HEK293 (cell line): ENCODE measurements around the gene SH3GL1.

ENCODE experiments used
- FEZF1 ChIP-seq: fragments of 450-650 bp; formaldehyde crosslinking; IDR thresholded peaks from 2 replicates; pipeline ENCODE4 v1.5.1; 2016; ENCODE audit warnings: missing biosample characterization, missing genetic modification characterization
- GFI1B ChIP-seq: fragments of 450-650 bp; formaldehyde crosslinking; IDR thresholded peaks from 2 replicates; pipeline ENCODE4 v1.5.1; 2016; ENCODE audit warnings: missing biosample characterization, missing genetic modification characterization
- HOXC10 ChIP-seq: sonication (generic); formaldehyde crosslinking; IDR thresholded peaks from 2 replicates; pipeline ENCODE4 v1.8.1; 2023; ENCODE audit warnings: mild to moderate bottlenecking, missing genetic modification reagents
- KLF1 ChIP-seq: fragments of 450-650 bp; formaldehyde crosslinking; IDR thresholded peaks from 2 replicates; pipeline ENCODE4 v1.5.1; 2016; ENCODE audit warnings: missing biosample characterization, missing genetic modification characterization
- KLF16 ChIP-seq: fragments of 450-650 bp; formaldehyde crosslinking; IDR thresholded peaks from 2 replicates; pipeline ENCODE4 v1.5.1; 2017; ENCODE audit warnings: missing biosample characterization, missing genetic modification characterization
- KLF9 ChIP-seq: fragments of 450-650 bp; formaldehyde crosslinking; IDR thresholded peaks from 2 replicates; pipeline ENCODE4 v1.5.1; 2016; ENCODE audit warnings: missing biosample characterization, missing genetic modification characterization, low read depth
- MEIS1 ChIP-seq: sonication (generic); formaldehyde crosslinking; IDR thresholded peaks from 2 replicates; pipeline ENCODE4 v1.8.1; 2022; ENCODE audit warnings: missing genetic modification reagents, mild to moderate bottlenecking, borderline replicate concordance
- MZF1 ChIP-seq: fragments of 450-650 bp; formaldehyde crosslinking; IDR thresholded peaks from 2 replicates; pipeline ENCODE4 v1.5.1; 2017; ENCODE audit warnings: missing biosample characterization, missing genetic modification characterization, borderline replicate concordance
- PBX3 ChIP-seq: sonication (generic); formaldehyde crosslinking; IDR thresholded peaks from 2 replicates; pipeline ENCODE4 v1.8.1; 2022; ENCODE audit warnings: mild to moderate bottlenecking, moderate library complexity, missing genetic modification reagents
- PRDM1 ChIP-seq: fragments of 450-650 bp; formaldehyde crosslinking; IDR thresholded peaks from 2 replicates; pipeline ENCODE4; 2016; ENCODE audit warnings: missing biosample characterization, missing genetic modification characterization
- SALL2 ChIP-seq: fragments of 450-650 bp; formaldehyde crosslinking; IDR thresholded peaks from 2 replicates; pipeline ENCODE4 v1.5.0; 2017; ENCODE audit warnings: missing biosample characterization, mild to moderate bottlenecking, missing genetic modification characterization, borderline replicate concordance
- SP3 ChIP-seq: fragments of 450-650 bp; formaldehyde crosslinking; IDR thresholded peaks from 2 replicates; pipeline ENCODE4 v1.5.1; 2016; ENCODE audit warnings: missing biosample characterization, missing genetic modification characterization
- YY2 ChIP-seq: fragments of 450-650 bp; formaldehyde crosslinking; IDR thresholded peaks from 2 replicates; pipeline ENCODE4 v1.5.1; 2016; ENCODE audit warnings: missing biosample characterization, missing genetic modification characterization
- ZBTB21 ChIP-seq: fragments of 450-650 bp; formaldehyde crosslinking; IDR thresholded peaks from 2 replicates; pipeline ENCODE4 v1.5.1; 2017; ENCODE audit warnings: missing biosample characterization, missing genetic modification characterization
- ZBTB48 ChIP-seq: fragments of 450-650 bp; formaldehyde crosslinking; IDR thresholded peaks from 2 replicates; pipeline ENCODE4 v1.5.1; 2016; ENCODE audit warnings: missing biosample characterization, missing genetic modification characterization
- ZIC2 ChIP-seq: fragments of 450-650 bp; formaldehyde crosslinking; IDR thresholded peaks from 2 replicates; pipeline ENCODE4 v1.5.1; 2016; ENCODE audit warnings: missing biosample characterization, missing genetic modification characterization
- ZNF202 ChIP-seq: fragments of 450-650 bp; formaldehyde crosslinking; IDR thresholded peaks from 2 replicates; pipeline ENCODE4 v1.5.1; 2016; ENCODE audit warnings: missing biosample characterization, missing genetic modification characterization, borderline replicate concordance
- ZNF211 ChIP-seq: fragments of 450-650 bp; formaldehyde crosslinking; IDR thresholded peaks from 2 replicates; pipeline ENCODE4 v1.5.1; 2016; ENCODE audit warnings: low read depth, missing biosample characterization, missing genetic modification characterization
- ZNF214 ChIP-seq: fragments of 450-650 bp; formaldehyde crosslinking; IDR thresholded peaks from 2 replicates; pipeline ENCODE4 v1.5.1; 2017; ENCODE audit warnings: missing biosample characterization, mild to moderate bottlenecking, missing genetic modification characterization, borderline replicate concordance
- ZNF223 ChIP-seq: fragments of 450-650 bp; formaldehyde crosslinking; IDR thresholded peaks from 2 replicates; pipeline ENCODE4 v1.5.1; 2016; ENCODE audit warnings: missing biosample characterization, missing genetic modification characterization
- ZNF239 ChIP-seq: fragments of 450-650 bp; formaldehyde crosslinking; IDR thresholded peaks from 2 replicates; pipeline ENCODE4 v1.5.1; 2016; ENCODE audit warnings: missing biosample characterization, missing genetic modification characterization
- ZNF335 ChIP-seq: fragments of 450-650 bp; formaldehyde crosslinking; conservative IDR thresholded peaks from 2 replicates; pipeline ENCODE4 v1.5.1; 2016; ENCODE audit warnings: missing biosample characterization, missing genetic modification characterization
- ZNF350 ChIP-seq: fragments of 450-650 bp; formaldehyde crosslinking; IDR thresholded peaks from 2 replicates; pipeline ENCODE4 v1.5.0; 2017; ENCODE audit warnings: missing biosample characterization, mild to moderate bottlenecking, missing genetic modification characterization
- ZNF391 ChIP-seq: fragments of 450-650 bp; formaldehyde crosslinking; IDR thresholded peaks from 2 replicates; pipeline ENCODE4 v1.5.1; 2016; ENCODE audit warnings: low read depth, missing biosample characterization, missing genetic modification characterization, borderline replicate concordance
- ZNF394 ChIP-seq: fragments of 450-650 bp; formaldehyde crosslinking; IDR thresholded peaks from 2 replicates; pipeline ENCODE4 v1.5.1; 2016; ENCODE audit warnings: missing biosample characterization, missing genetic modification characterization, mild to moderate bottlenecking, moderate library complexity, borderline replicate concordance
- ZNF416 ChIP-seq: fragments of 450-650 bp; formaldehyde crosslinking; IDR thresholded peaks from 2 replicates; pipeline ENCODE4 v1.5.1; 2016; ENCODE audit warnings: missing biosample characterization, missing genetic modification characterization
- ZNF501 ChIP-seq: fragments of 450-650 bp; formaldehyde crosslinking; IDR thresholded peaks from 2 replicates; pipeline ENCODE4 v1.5.1; 2016; ENCODE audit warnings: missing biosample characterization, missing genetic modification characterization
- ZNF529 ChIP-seq: fragments of 450-650 bp; formaldehyde crosslinking; IDR thresholded peaks from 2 replicates; pipeline ENCODE4 v1.5.1; 2017; ENCODE audit warnings: missing genetic modification characterization, missing biosample characterization; ENCODE audit not compliant: insufficient replicate concordance
- ZNF596 ChIP-seq: fragments of 450-650 bp; IDR thresholded peaks from 2 replicates; pipeline ENCODE4 v1.5.0; 2018; ENCODE audit warnings: missing biosample characterization, mild to moderate bottlenecking, missing genetic modification characterization, moderate library complexity
- ZNF623 ChIP-seq: fragments of 450-650 bp; formaldehyde crosslinking; IDR thresholded peaks from 2 replicates; pipeline ENCODE4 v1.5.1; 2016; ENCODE audit warnings: missing biosample characterization, missing genetic modification characterization
- ZNF645 ChIP-seq: fragments of 450-650 bp; formaldehyde crosslinking; IDR thresholded peaks from 2 replicates; pipeline ENCODE4; 2016; ENCODE audit warnings: missing biosample characterization, missing genetic modification characterization
- ZNF664 ChIP-seq: fragments of 450-650 bp; formaldehyde crosslinking; IDR thresholded peaks from 2 replicates; pipeline ENCODE4 v1.5.1; 2016; ENCODE audit warnings: missing biosample characterization, missing genetic modification characterization
- ZNF791 ChIP-seq: fragments of 450-650 bp; formaldehyde crosslinking; IDR thresholded peaks from 2 replicates; pipeline ENCODE4 v1.5.1; 2016; ENCODE audit warnings: missing biosample characterization, missing genetic modification characterization
- ZNF830 ChIP-seq: fragments of 450-650 bp; IDR thresholded peaks from 2 replicates; pipeline ENCODE4 v1.5.0; 2018; ENCODE audit warnings: missing biosample characterization, missing genetic modification characterization, low read depth, mild to moderate bottlenecking, moderate library complexity
- ZNF843 ChIP-seq: fragments of 450-650 bp; formaldehyde crosslinking; IDR thresholded peaks from 2 replicates; pipeline ENCODE4 v1.5.1; 2016; ENCODE audit warnings: missing biosample characterization, missing genetic modification characterization
- ZSCAN23 ChIP-seq: fragments of 450-650 bp; formaldehyde crosslinking; IDR thresholded peaks from 2 replicates; pipeline ENCODE4 v1.5.1; 2016; ENCODE audit warnings: missing biosample characterization, missing genetic modification characterization
- ZSCAN5A ChIP-seq: fragments of 450-650 bp; formaldehyde crosslinking; IDR thresholded peaks from 2 replicates; pipeline ENCODE4 v1.5.1; 2016; ENCODE audit warnings: missing biosample characterization, missing genetic modification characterization
- TF ChIP-seq, protein P1 (sequence below): fragments of 450-650 bp; formaldehyde crosslinking; optimal IDR thresholded peaks from 2 replicates; pipeline ENCODE3; 2016; ENCODE audit warnings: missing biosample characterization, mild to moderate bottlenecking, missing genetic modification characterization

Gene SH3GL1

DNA sequence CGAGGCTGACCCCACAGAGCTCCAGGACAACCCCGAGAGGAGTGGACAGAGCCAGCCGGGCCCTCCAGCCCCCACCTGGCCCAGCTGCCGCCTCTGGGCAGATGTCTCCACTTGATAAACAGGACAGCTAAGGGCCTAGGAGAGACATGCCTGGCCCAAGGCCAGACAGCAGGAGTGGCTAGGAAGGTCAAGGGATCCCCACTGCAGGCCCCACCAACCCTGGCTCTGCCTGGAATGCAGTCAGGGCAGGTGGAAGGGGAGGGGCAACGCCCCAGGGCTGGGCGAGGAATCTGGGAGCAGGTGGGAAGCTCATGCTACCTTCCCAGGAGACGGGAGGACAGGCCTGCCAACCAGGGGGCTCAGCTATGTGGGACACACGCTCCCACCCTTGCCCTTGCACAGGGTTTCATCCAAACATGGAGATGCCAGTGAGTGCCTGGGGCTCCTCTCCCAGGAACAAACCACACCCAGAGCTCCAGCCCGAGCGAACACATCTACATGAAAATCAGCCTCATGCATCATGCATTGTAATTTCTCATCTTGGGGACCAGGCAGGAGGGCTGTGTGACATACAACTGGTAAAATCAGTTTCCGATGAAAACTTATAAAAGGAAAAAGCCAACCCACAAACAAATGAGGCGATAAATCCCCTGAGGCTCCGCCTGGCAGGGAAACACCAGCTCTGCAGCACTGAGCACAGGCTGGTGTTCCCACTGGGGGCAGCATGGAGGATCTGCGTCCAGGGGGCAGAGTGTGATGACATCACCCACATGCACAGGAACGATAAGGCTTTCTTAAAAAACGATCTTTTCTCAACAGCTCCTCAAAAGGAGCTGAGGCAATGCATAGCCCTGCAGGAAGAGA, 25.0 kb downstream of the SH3GL1 start (continued):
- TF ChIP-seq ZBTB21 (peak; percentile 70), ZSCAN23 (no peak), ZNF830 (tag by site-specific recombination) (no peak), ZNF416 (tag by site-specific recombination) (no peak), ZNF791 (tag by site-specific recombination) (no peak), ZNF335 (tag by site-specific recombination) (no peak), ZNF214 (tag by site-specific recombination) (no peak), ZNF239 (tag by site-specific recombination) (no peak), MEIS1 (CRISPR knock-in tag) (no peak), ZNF202 (tag by site-specific recombination) (no peak), SP3 (no peak), ZNF350 (tag by site-specific recombination) (no peak), ZNF843 (tag by site-specific recombination) (no peak), MZF1 (tag by site-specific recombination) (no peak), GFI1B (tag by site-specific recombination) (no peak), ZNF664 (tag by site-specific recombination) (no peak), KLF9 (tag by site-specific recombination) (no peak), KLF16 (tag by site-specific recombination) (no peak), ZNF391 (tag by site-specific recombination) (no peak), ZNF394 (tag by site-specific recombination) (no peak), ZNF501 (no peak), ZNF223 (no peak), ZNF623 (tag by site-specific recombination) (no peak), SALL2 (tag by site-specific recombination) (no peak), ZIC2 (tag by site-specific recombination) (peak; percentile 94), FEZF1 (tag by site-specific recombination) (no peak), HOXC10 (CRISPR knock-in tag) (no peak), ZNF529 (tag by site-specific recombination) (no peak), ZSCAN5A (tag by site-specific recombination) (no peak), YY2 (tag by site-specific recombination) (no peak), ZNF645 (tag by site-specific recombination) (no peak), PRDM1 (tag by site-specific recombination) (peak; percentile 54), PBX3 (no peak), ZNF211 (tag by site-specific recombination) (no peak), ZNF596 (tag by site-specific recombination) (no peak), KLF1 (tag by site-specific recombination) (peak; percentile 30; the same call in 1 of the 2 replicates), ZBTB48 (peak; percentile 56; the same call in 1 of the 2 replicates)
- TF ChIP-seq, protein P1, sequence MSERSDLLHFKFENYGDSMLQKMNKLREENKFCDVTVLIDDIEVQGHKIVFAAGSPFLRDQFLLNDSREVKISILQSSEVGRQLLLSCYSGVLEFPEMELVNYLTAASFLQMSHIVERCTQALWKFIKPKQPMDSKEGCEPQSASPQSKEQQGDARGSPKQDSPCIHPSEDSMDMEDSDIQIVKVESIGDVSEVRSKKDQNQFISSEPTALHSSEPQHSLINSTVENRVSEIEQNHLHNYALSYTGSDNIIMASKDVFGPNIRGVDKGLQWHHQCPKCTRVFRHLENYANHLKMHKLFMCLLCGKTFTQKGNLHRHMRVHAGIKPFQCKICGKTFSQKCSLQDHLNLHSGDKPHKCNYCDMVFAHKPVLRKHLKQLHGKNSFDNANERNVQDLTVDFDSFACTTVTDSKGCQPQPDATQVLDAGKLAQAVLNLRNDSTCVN (tag by site-specific recombination), result no peak
